Measurements from ENCODE around the gene IL34.

The IL34 gene

DNA sequence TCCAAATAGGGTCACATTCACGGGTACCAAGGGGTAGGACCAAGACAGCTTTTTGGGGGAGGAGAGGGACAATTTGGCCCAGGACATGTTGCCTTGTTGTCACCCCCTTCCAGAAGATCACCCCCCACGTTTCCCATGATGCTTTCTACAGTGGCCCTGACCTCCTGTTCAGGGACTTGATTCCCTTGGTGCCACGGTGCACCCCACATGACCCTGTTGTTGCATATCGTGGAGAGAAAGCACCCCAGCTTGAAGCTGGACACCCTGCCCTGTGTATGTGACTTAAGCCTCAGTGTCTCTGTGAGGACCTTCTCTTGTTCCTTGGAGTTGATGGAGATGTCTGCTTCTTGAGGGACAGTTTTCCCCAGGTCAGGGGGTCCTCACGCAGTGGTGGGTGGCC is 12.6 kb downstream of the IL34 start:
- in situ Hi-C loops (cut with HindIII; ENCODE audit: low sequenced_read_pairs): no loop called here
- no peak for DNase-seq (ENCODE audit: low read depth, low spot score)
- no peak overlapping the region for H3K4me3 ChIP-seq (ENCODE audit: low read depth, low read length)
- TF ChIP-seq, protein P1, sequence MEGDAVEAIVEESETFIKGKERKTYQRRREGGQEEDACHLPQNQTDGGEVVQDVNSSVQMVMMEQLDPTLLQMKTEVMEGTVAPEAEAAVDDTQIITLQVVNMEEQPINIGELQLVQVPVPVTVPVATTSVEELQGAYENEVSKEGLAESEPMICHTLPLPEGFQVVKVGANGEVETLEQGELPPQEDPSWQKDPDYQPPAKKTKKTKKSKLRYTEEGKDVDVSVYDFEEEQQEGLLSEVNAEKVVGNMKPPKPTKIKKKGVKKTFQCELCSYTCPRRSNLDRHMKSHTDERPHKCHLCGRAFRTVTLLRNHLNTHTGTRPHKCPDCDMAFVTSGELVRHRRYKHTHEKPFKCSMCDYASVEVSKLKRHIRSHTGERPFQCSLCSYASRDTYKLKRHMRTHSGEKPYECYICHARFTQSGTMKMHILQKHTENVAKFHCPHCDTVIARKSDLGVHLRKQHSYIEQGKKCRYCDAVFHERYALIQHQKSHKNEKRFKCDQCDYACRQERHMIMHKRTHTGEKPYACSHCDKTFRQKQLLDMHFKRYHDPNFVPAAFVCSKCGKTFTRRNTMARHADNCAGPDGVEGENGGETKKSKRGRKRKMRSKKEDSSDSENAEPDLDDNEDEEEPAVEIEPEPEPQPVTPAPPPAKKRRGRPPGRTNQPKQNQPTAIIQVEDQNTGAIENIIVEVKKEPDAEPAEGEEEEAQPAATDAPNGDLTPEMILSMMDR (IDR thresholded peaks at IDR 0.05; ENCODE audit: low read depth, low read length): no peak

GRCh38 chr16:70659546-70659945 is 13.2 kb downstream of the IL34 start:
- no peak overlapping the region for H3K4me3 ChIP-seq (ENCODE audit: low read depth, low read length)
- no peak for DNase-seq (ENCODE audit: low read depth, low spot score)
- TF ChIP-seq, protein P1 (IDR thresholded peaks at IDR 0.05; ENCODE audit: low read depth, low read length): no peak
- in situ Hi-C loops (cut with HindIII; ENCODE audit: low sequenced_read_pairs): no loop called here

GRCh38 chr16:70659953-70660671 is 13.8 kb downstream of the IL34 start:
- H3K4me3 ChIP-seq (ENCODE audit: low read depth, low read length): no peak overlapping the region
- no peak for DNase-seq (ENCODE audit: low read depth, low spot score)
- in situ Hi-C loops (cut with HindIII; ENCODE audit: low sequenced_read_pairs): no loop called here
- TF ChIP-seq, protein P1 (IDR thresholded peaks at IDR 0.05; ENCODE audit: low read depth, low read length): no peak

DNA sequence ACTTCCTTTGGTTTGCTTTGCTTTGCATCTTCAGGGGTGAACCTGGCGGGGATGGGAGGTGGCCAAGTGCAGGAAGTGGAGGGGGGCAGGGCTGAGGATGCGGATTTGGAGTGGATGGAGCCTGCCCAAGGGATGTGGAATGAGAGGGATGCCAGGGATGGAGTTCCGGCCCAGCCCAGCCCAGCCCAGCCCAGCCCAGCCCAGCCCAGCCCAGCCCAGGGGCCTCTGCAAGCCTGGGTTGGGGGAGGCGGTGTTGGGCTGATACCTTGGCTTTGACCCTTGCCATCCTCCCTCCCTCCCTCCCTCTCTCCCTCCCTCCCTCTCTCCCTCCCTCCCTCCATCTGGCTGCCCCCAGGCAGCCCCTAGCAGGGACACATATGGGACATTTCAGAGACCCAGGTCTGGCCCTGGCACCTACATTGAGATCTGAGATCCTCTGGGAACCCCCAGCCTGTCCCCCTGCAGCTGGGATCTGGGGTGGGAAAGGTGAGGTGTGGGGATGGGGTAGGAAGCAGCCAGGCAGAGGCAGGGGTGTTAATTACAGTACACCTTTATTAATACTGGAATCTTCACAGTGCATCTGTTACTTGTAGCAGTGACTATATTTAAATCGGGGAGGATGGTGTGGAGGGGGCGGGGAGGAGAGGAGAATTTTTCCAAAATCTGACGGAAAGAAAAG is 14.5 kb downstream of the IL34 start:
- in situ Hi-C loops (cut with HindIII; ENCODE audit: low sequenced_read_pairs): no loop called here
- DNase-seq (ENCODE audit: low read depth, low spot score): no peak
- TF ChIP-seq, protein P1 (IDR thresholded peaks at IDR 0.05; ENCODE audit: low read depth, low read length): no peak
- H3K4me3 ChIP-seq (ENCODE audit: low read depth, low read length): no peak overlapping the region

GRCh38 chr16:70661534-70661917 is 15.2 kb downstream of the IL34 start:
- TF ChIP-seq, protein P1 (IDR thresholded peaks at IDR 0.05; ENCODE audit: low read depth, low read length): no peak
- H3K4me3 ChIP-seq (ENCODE audit: low read depth, low read length): no peak overlapping the region
- in situ Hi-C loops (cut with HindIII; ENCODE audit: low sequenced_read_pairs): no loop called here
- no peak for DNase-seq (ENCODE audit: low read depth, low spot score)

DNA sequence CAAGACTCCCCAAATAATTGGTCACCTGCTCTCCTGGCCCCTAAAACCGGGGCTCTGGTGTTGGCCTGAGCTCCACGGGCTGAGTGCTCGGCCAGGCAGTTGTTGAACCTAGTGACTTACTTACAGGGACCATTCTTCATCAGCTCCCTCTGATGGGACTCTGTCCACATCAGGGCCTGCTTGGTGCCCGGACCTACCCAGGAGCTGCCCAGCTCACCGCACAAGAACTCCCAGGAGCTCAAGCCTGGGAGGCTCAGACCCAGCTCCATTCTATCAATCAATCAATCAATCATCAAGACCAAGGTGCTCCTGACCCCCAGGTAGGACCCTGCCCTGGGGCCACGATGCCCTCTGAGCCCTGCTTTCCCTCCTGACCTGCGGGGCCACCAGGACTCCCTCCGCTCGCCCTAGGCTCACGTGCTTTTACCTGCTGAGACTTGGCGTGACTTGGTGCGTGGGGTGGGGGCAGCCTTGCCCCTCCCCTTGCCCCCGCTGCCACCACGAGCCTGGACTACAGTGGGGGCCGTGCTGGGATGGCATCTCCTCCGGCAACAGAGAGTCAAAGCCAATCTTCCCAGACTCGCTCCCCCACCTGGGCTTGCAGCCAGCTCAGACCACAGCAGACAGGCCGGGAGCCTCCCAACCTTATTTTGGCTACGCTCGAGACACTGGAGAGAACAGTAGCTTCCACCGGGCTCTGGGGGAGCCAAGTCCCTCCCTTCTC is 15.7 kb downstream of the IL34 start:
- peak; percentile 58 for DNase-seq (ENCODE audit: low read depth, low spot score)
- H3K4me3 ChIP-seq (ENCODE audit: low read depth, low read length): no peak overlapping the region
- TF ChIP-seq, protein P1 (IDR thresholded peaks at IDR 0.05; ENCODE audit: low read depth, low read length): no peak
- in situ Hi-C loops (cut with HindIII; ENCODE audit: low sequenced_read_pairs): no loop called here
